ENCODE results near the gene TENM4. TPM values are rescaled to one million over a fixed set of nuclear protein-coding genes. Genes with fewer than 3 reads are reported as not detected.
"Not testable (repeated sequence)": the region's sequence is repeated elsewhere in the genome, so short reads cannot be mapped to it uniquely, and the experiment has no call there.

Gene TENM4
- polyA plus RNA-seq, 4 donors: 19.1 to 29.5 (median 22.3) TPM

GRCh38 chr11:79011357-79011756 lies 429.5 kb downstream of the TENM4 start:
- DNase-seq (ENCODE audit: low read depth in 4 of 4, low spot score in 2 of 4): no peak

- DNase-seq (ENCODE audit: low read depth in 4 of 4, low spot score in 2 of 4): no peak
Measured at GRCh38 chr11:79007771-79008402, 432.9 kb downstream of the TENM4 start.

- no peak for DNase-seq (ENCODE audit: low read depth in 4 of 4, low spot score in 2 of 4)
Measured at GRCh38 chr11:79006854-79007253, 434.0 kb downstream of the TENM4 start.

- DNase-seq (ENCODE audit: low read depth in 4 of 4, low spot score in 2 of 4): no peak
Measured at GRCh38 chr11:78996007-78996406, 444.8 kb downstream of the TENM4 start.

GRCh38 chr11:78995171-78995570 lies 445.7 kb downstream of the TENM4 start:
- no peak for DNase-seq (ENCODE audit: low read depth in 4 of 4, low spot score in 2 of 4)

GRCh38 chr11:78993802-78994430 lies 446.9 kb downstream of the TENM4 start:
- DNase-seq (ENCODE audit: low read depth in 4 of 4, low spot score in 2 of 4): no peak

GRCh38 chr11:78991681-78992080 lies 449.1 kb downstream of the TENM4 start:
- no peak for DNase-seq (ENCODE audit: low read depth in 4 of 4, low spot score in 2 of 4)

- DNase-seq (ENCODE audit: low read depth in 4 of 4, low spot score in 2 of 4): no peak
Measured at GRCh38 chr11:78990261-78990660, 450.6 kb downstream of the TENM4 start.

- DNase-seq (ENCODE audit: low read depth in 4 of 4, low spot score in 2 of 4): no peak
Measured at GRCh38 chr11:78987748-78988147, 453.1 kb downstream of the TENM4 start.

GRCh38 chr11:78986305-78986704 lies 454.5 kb downstream of the TENM4 start:
- DNase-seq (ENCODE audit: low read depth in 4 of 4, low spot score in 2 of 4): no peak

- DNase-seq (ENCODE audit: low read depth in 4 of 4, low spot score in 2 of 4): no peak
Measured at GRCh38 chr11:78985663-78986062, 455.2 kb downstream of the TENM4 start.

- DNase-seq (ENCODE audit: low read depth in 4 of 4, low spot score in 2 of 4): no peak
Measured at GRCh38 chr11:78982473-78982872, 458.4 kb downstream of the TENM4 start.

GRCh38 chr11:78981153-78981552 lies 459.7 kb downstream of the TENM4 start:
- no peak for DNase-seq (ENCODE audit: low read depth in 4 of 4, low spot score in 2 of 4)

- no peak for DNase-seq (ENCODE audit: low read depth in 4 of 4, low spot score in 2 of 4)
Measured at GRCh38 chr11:78978831-78979230, 462.0 kb downstream of the TENM4 start.

GRCh38 chr11:78977848-78978247 lies 463.0 kb downstream of the TENM4 start:
- not testable (repeated sequence) for DNase-seq (ENCODE audit: low read depth in 4 of 4, low spot score in 2 of 4)

- DNase-seq (ENCODE audit: low read depth in 4 of 4, low spot score in 2 of 4): no peak
Measured at GRCh38 chr11:78977009-78977408, 463.8 kb downstream of the TENM4 start.

GRCh38 chr11:78975081-78975480 lies 465.7 kb downstream of the TENM4 start:
- no peak for DNase-seq (ENCODE audit: low read depth in 4 of 4, low spot score in 2 of 4)

GRCh38 chr11:78973876-78974275 lies 467.0 kb downstream of the TENM4 start:
- no peak for DNase-seq (ENCODE audit: low read depth in 4 of 4, low spot score in 2 of 4)

GRCh38 chr11:78972590-78972989 lies 468.2 kb downstream of the TENM4 start:
- no peak for DNase-seq (ENCODE audit: low read depth in 4 of 4, low spot score in 2 of 4)

GRCh38 chr11:78972177-78972576 lies 468.7 kb downstream of the TENM4 start:
- DNase-seq (ENCODE audit: low read depth in 4 of 4, low spot score in 2 of 4): no peak

- no peak for DNase-seq (ENCODE audit: low read depth in 4 of 4, low spot score in 2 of 4)
Measured at GRCh38 chr11:78967811-78968210, 473.0 kb downstream of the TENM4 start.

GRCh38 chr11:78965432-78965831 lies 475.4 kb downstream of the TENM4 start:
- DNase-seq (ENCODE audit: low read depth in 4 of 4, low spot score in 2 of 4): no peak
